ENCODE results near the gene AGAP1. TPM values are rescaled to one million over a fixed set of nuclear protein-coding genes. Genes with fewer than 3 reads are reported as not detected.

Gene AGAP1
- polyA plus RNA-seq, 1 donor from 2014 or later = 17.4 TPM

DNA sequence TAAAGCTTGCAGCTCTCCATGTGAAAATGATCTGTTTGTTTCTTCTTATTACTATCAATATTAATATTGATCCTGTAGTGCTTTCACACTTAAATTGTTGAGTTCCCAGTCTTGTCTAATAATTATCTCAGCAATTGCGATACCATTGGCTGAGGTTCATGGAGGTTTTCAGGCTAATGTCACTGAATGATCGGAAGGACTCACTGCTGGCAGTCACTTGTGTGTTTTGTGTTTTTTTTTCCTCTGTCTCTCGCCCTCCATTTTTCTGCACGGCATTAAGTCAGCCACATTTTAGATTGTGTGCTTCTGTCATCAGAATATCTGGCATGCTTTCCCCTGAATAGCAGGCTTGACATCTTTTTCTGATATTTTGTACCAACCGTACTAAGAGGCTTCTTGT lies 43.7 kb downstream of the AGAP1 start:
- TF ChIP-seq RAD21 (conservative IDR thresholded peaks at IDR 0.05) = no peak
- TF ChIP-seq EZH2 (IDR thresholded peaks at IDR 0.05; ENCODE audit: borderline replicate concordance, insufficient read depth, low read length, poor library complexity, severe bottlenecking) = no peak
- TF ChIP-seq SMC3 (conservative IDR thresholded peaks at IDR 0.05; ENCODE audit: poor library complexity) = no peak
- no peak for TF ChIP-seq REST (IDR thresholded peaks at IDR 0.05; ENCODE audit: borderline replicate concordance)
- TF ChIP-seq POLR2AphosphoS5 (IDR thresholded peaks at IDR 0.05) = no peak
- TF ChIP-seq TAF1 (IDR thresholded peaks at IDR 0.05; ENCODE audit: low read depth) = no peak
- TF ChIP-seq EP300 (conservative IDR thresholded peaks at IDR 0.05; ENCODE audit: poor library complexity, severe bottlenecking) = no peak
- no peak for TF ChIP-seq CTCF (IDR thresholded peaks at IDR 0.05; ENCODE audit: poor library complexity, severe bottlenecking)
- no peak for TF ChIP-seq MXI1 (conservative IDR thresholded peaks at IDR 0.05; ENCODE audit: poor library complexity, severe bottlenecking)
- Histone ChIP-seq H3K27me3 (ENCODE audit: insufficient read depth, low read depth, low read length) (no peaks in the 10 kb centered on the region), H3K79me2 (replicated peaks; ENCODE audit: insufficient read depth, low read length) (peaks cover 40% of the 10 kb centered on the region), H3F3A (ENCODE audit: insufficient read depth, low read length, poor library complexity, severe bottlenecking) (no peaks in the 10 kb centered on the region), H3K9me2 (ENCODE audit: insufficient read depth, low read length) (no peaks in the 10 kb centered on the region), H3K4me3 (ENCODE audit: low read length) (no peak overlapping the region), H3K36me3 (ENCODE audit: insufficient read depth, low read length) (no peaks in the 10 kb centered on the region), H3K27ac (ENCODE audit: low read length) (no peak overlapping the region), H4K20me1 (ENCODE audit: insufficient read depth) (peaks cover 2% of the 10 kb centered on the region), H3K4me2 (ENCODE audit: low read length) (no peak overlapping the region), H3K9me3 (ENCODE audit: low read length) (no peaks in the 10 kb centered on the region), H2AFZ (ENCODE audit: low read depth, low read length) (no peak overlapping the region), H3K9ac (ENCODE audit: low read length) (no peak overlapping the region)

DNA sequence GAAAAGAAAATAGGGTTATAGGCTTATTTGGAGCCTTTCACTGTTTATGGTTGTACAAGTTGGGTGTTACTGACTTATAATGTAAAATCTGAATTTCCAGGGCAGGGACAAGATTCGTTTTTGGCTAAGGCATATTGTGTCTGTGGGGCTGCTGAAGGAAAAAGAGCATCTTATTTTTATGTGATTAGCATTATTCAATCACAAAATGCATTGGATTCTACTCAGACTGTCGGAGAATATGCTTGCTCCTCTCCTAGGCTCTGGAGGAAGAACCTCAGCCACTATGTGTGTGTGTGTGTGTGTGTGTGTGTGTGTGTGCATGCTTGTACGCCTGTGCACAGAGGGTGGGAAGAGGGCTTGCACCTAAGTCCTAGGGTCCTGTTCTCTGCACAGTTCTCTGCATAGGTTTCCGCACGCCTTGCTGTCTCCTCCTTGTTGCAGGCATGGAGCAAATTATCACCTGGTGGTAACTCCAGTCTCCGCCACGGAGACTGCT lies 44.3 kb downstream of the AGAP1 start:
- Histone ChIP-seq H3K9me2 (ENCODE audit: insufficient read depth, low read length) (no peaks in the 10 kb centered on the region), H3K79me2 (replicated peaks; ENCODE audit: insufficient read depth, low read length) (peaks cover 36% of the 10 kb centered on the region), H3K4me3 (ENCODE audit: low read length) (no peak overlapping the region), H3K27me3 (ENCODE audit: insufficient read depth, low read depth, low read length) (no peaks in the 10 kb centered on the region), H3K27ac (ENCODE audit: low read length) (no peak overlapping the region), H4K20me1 (ENCODE audit: insufficient read depth) (peaks cover 2% of the 10 kb centered on the region), H2AFZ (ENCODE audit: low read depth, low read length) (no peak overlapping the region), H3K9ac (ENCODE audit: low read length) (no peak overlapping the region), H3F3A (ENCODE audit: insufficient read depth, low read length, poor library complexity, severe bottlenecking) (no peaks in the 10 kb centered on the region), H3K36me3 (ENCODE audit: insufficient read depth, low read length) (no peaks in the 10 kb centered on the region), H3K4me2 (ENCODE audit: low read length) (no peak overlapping the region), H3K9me3 (ENCODE audit: low read length) (no peaks in the 10 kb centered on the region)
- TF ChIP-seq RAD21 (conservative IDR thresholded peaks at IDR 0.05) = no peak
- TF ChIP-seq SMC3 (conservative IDR thresholded peaks at IDR 0.05; ENCODE audit: poor library complexity) = no peak
- no peak for TF ChIP-seq TAF1 (IDR thresholded peaks at IDR 0.05; ENCODE audit: low read depth)
- no peak for TF ChIP-seq POLR2AphosphoS5 (IDR thresholded peaks at IDR 0.05)
- no peak for TF ChIP-seq REST (IDR thresholded peaks at IDR 0.05; ENCODE audit: borderline replicate concordance)
- no peak for TF ChIP-seq CTCF (IDR thresholded peaks at IDR 0.05; ENCODE audit: poor library complexity, severe bottlenecking)
- TF ChIP-seq MXI1 (conservative IDR thresholded peaks at IDR 0.05; ENCODE audit: poor library complexity, severe bottlenecking) = no peak
- TF ChIP-seq EZH2 (IDR thresholded peaks at IDR 0.05; ENCODE audit: borderline replicate concordance, insufficient read depth, low read length, poor library complexity, severe bottlenecking) = no peak
- no peak for TF ChIP-seq EP300 (conservative IDR thresholded peaks at IDR 0.05; ENCODE audit: poor library complexity, severe bottlenecking)

Measured in neural cell (in vitro differentiated cells).